Measurements from ENCODE around the gene AGPAT4.
"Not testable (repeated sequence)": the region's sequence is repeated elsewhere in the genome, so short reads cannot be mapped to it uniquely, and the experiment has no call there.

The AGPAT4 gene

DNA sequence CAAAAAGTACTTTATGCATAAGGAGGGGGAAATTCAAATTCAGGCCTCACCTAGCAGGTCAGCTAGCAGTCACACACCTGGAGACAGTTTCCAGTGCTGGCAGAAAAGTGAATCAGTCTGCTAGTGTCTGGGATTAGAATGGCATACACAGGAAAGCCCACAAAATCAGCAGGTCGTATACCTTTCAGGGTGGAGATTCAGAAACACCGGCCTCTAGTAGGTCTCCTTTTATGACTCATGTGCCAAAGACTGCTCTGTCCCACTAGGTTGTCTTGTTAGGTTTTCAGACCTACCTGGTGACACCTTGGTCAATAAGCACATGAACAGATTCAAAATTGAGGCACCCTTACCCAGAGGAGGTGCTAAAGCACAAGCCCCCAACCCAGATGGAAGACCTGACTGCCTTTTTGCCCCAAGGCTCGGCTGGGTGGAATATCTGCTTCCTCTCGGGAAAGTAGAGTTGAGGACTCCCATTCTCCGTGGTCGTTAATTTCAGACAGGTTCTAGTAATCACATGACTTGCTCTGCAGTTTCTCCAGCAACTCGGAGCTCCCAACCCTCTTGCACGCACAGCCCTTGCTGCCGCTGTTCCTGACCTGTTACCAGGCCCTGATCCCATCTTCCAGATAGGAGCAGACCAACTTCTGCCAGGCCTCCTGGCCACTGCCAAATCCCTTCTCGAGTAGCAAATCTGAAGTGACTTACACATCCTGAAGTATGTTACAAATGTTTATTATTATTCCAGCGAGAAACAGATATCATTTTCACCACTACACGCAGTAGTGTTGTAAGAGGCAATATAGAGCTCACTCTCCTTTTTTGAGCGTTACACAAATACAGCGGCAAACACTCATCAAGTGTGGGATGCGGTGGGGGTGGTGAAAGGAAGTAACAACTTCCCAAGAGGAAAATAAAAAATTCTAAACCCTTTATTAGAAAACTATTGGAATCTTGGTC lies 46.6 kb downstream of the AGPAT4 start:
- no peak for DNase-seq (ENCODE audit: low read depth in 3 of 3)

DNA sequence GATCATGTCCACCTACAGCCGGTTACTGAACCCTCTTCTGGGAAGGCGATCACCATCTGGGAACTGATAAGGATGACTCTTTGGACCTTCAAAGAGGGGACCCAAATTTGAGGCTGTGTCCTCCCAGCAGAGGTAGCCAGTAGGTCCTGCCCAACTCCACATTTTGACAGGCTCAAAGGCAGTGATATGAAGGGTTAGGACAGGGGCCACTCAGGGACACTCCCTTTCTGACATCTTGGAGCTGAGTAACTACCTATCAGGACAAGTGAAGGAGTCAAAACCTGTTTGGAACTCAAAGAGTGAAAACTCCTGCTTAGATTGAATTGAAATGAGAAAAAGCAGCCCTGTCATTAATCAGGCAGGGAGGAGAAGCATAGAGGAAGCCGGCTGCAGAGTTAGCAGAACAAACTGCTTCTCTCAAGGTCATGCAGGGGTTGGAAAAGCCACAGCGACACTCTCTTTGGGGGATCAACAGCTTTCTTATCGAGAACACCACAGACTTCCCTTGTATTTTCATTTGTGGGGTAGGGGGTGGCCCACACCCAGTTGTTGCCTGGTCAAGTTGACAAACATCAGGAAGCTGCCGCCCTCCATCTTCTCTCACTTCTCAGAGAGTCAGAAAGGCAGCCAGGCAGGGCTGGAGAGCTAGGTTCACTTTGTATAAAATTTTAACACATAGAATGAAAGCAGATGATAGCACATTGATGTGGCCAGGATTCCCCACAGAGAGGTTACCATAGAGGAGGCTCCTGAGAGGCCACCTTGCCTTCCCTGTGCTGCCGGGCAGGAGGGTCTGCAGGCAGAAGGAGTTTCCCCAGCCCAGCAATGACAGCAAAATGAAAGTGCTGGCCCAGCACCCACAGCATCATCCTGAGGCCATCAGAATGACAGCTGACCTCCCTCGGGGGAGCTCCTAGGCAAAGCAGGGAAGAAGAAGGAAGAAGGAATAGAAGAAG lies 47.6 kb downstream of the AGPAT4 start:
- DNase-seq (ENCODE audit: low read depth in 3 of 3) = no peak

DNA sequence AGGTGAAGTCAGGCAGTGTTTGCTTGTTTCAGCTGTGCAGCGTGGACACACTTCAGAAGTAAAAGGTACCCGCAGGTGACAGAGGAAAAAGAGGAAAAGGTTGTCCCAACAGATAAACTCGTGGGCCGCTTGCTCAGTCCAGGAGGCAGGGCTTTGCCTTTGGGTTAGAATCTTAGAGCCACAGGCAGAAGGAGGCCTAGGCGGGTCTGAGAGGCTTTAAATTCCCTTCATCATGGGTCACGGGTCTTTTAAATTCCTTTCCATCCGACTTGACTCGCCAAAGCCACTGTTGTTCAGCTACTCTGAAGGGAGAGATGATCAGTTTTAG lies 48.2 kb downstream of the AGPAT4 start:
- DNase-seq (ENCODE audit: low read depth in 3 of 3) = no peak

DNA sequence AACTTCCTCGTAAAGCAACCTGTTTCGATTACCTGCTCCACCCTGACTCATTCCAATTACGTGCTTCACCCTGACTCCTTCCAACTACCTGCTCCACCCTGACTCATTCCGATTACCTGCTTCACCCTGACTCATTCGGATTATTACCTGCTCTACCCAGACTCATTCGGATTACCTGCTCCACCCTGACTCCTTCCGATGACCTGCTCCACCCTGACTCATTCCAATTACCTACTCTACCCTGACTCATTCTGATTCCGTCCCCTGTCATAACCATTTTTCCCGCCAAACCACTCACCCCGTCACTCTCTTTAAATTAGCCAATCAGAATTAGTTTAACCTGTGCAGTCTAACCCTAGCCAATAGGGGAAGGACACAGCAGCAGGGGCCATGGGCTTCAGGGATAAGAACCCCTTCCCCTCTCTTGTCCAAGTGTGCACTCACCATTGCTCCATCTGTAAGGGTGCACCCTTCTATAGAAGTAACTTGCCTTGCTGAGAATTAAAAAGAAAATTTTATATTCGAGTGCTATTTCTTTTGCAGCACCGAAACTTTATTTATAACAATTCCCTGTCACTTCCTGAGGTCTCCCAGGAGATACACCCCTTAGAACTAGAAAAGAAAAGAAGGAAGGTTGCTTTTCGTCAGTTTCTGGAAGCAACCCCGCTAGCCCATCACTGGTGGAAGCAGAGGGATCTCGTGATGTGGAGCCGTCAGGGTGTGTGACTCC lies 48.7 kb downstream of the AGPAT4 start:
- DNase-seq (ENCODE audit: low read depth in 3 of 3) = not testable (repeated sequence)

DNA sequence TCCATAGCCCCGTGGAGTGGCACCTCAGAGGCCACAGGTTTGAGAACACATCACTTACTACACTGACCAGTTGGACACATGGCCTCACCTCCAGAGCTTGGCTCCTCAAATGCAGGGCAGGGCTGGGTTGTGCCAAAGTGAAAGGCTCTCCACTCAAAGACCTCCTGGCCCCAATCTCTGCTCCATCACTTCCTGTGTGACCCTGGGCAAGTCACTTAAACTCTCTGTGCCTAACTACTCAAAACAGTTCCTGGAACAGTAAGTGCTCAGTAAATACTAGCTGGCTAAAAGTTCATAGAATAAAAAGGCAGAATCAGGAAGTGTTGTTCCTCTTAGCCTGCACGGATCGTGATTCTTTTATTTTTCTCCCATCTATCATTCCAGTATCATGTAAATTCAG lies 50.2 kb downstream of the AGPAT4 start:
- DNase-seq (ENCODE audit: low read depth in 3 of 3) = no peak

DNA sequence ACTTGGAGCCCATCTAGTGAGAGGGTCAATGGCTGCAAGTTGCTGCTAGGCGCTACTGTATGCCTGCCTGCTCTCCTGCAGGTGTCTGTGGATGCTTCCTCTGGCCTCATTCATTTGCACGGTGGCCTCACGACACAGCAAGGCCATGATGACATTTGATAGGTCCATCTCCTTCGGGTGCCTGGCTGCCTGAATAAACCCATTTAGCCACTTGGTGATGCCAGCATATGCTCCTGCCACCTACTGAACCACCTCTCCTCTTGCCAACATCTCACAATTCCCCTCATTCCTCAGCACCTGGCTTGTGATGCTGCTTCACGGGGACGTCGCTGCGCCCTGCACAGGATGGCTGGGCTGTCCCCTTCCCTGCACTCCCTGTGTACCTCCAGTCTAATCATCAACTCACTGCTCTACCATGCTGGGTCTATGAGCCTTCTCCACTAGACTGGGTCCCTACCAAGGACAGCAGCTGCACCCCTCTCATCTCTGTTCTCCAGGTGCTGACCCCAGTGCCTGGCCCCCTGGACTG lies 51.1 kb downstream of the AGPAT4 start:
- DNase-seq (ENCODE audit: low read depth in 3 of 3) = no peak

DNA sequence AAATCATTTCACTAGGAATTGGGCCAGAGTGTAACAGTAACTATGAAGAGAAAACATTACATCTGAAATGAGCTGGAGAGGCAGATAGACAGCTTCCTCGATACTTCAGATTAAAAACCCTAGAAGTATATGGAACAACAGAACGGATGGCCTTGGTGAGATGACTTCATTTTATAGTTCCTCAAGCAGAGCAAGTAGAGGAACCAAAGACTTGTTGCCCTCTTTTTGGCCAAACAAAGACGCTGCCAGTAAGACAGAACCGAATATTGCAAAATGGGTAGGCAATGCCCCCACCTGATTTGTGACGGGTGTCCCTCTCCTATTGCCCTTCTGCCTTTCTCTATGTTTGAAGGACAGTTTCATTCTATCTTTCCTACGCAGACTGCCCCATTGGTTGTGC lies 53.5 kb downstream of the AGPAT4 start:
- DNase-seq (ENCODE audit: low read depth in 3 of 3) = no peak

DNA sequence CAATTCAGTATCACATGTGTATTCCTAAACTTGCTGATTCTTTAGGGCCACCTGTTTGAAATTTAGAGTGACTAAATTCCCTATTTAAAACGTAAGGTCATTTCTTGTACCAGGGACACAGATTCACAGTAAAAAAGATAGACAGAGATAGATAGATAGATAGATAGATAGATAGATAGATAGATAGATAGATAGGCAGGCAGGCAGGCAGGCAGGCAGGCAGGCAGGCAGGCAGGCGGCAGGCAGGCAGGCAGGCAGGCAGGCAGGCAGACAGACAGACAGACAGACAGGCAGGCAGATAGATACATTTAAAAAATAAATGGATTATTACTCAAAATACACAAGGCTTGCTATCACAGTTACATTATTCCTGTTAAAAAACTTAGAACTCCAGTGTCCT lies 54.2 kb downstream of the AGPAT4 start:
- DNase-seq (ENCODE audit: low read depth in 3 of 3) = no peak

DNA sequence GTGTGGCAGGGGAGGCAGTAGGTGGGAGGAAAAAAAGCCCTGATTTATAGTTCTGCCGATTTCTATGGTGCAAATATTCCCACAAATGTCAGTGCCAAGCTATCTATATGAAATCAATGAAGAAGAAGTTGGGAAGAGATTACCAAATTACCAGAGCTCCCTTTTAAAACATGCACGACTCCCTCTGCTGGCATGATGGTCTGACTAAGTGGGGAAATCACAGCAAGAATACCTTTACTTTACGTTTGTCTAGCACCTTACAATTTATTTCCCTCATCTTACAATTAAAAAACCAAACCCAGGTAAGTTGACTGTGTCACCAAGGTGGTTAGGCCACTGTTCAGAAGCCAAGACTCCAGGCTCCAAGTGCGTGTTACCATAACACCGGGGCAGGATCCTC lies 55.6 kb downstream of the AGPAT4 start:
- no peak for DNase-seq (ENCODE audit: low read depth in 3 of 3)

DNA sequence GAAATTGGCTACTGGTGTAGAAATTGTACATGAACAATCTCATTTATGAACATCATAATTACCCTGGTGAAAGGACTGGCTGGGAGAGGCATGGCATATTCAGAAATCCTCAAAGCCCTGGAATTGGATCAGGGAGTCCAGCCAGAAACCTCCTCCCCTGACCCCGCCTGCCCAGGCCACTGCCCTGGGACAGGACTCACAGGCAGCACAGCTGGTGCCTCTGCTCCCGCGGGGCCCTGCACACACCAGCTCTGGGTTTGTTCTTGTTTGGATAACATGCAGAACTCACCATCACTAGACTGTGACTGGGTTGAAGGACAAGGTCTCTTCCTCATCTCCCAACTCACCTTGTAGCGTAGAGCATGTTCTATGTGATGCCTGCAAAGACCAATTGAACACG lies 56.2 kb downstream of the AGPAT4 start:
- no peak for DNase-seq (ENCODE audit: low read depth in 3 of 3)

DNA sequence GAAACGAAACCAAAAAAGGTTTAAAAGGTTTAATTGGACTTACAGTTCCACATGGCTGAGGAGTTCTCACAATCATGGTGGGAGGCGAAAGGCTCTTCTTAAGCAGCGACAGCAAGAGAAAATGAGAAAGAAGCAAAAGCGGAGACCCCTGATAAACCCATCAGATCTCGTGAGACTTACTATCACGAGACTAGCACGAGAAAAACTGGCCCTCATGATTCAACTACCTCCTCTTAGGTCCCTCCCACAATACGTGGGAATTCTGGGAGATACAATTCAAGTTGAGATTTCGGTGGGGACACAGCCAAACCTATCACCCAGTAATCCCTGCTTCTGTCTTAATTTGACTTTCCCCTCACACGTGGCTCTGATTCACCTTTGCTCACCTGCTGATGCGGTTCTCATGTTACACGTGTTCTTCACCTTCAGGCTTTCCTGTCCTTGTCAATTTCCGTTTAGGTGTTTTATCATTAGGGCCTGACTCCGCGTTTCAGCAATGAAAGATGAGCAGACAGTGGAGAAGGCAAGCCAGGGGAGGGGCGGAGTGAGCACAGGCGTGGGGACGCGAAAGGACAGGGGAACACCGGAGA lies 57.1 kb downstream of the AGPAT4 start:
- DNase-seq (ENCODE audit: low read depth in 3 of 3) = no peak

DNA sequence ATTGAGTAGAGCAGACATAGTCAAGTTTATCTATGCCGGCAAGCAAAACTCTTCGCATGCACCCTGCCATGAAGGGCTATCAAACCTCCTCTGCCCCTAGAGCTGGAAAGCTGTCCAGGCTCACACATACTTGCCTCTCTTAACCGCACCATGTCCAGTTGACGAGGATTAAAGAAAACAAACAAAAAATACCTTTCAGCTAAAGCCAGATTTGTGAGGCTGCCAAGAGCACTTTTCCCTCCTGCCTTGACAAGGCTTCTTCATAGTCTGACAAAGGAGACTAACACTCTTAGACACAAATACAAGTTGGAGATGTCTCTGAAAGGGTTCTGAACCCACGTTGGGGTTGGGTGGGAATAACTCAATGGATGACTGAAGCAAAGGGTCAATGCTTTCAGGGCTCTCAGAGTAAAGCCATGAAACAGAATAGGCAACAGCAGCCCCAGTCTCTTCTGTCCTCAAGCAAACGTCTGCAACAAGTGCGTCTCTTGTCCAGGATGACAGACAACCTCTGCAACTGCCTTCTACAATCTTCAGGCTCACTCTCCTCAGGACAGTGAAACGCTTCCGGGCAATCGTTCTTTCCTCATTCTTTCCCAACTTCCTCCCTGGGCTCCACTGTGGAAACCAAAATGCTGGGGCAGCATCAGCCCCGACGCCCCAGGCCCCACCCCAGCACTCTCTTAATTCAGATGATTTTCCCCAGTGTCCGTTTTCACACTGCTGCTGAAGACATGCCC lies 57.8 kb downstream of the AGPAT4 start:
- DNase-seq (ENCODE audit: low read depth in 3 of 3) = no peak

DNA sequence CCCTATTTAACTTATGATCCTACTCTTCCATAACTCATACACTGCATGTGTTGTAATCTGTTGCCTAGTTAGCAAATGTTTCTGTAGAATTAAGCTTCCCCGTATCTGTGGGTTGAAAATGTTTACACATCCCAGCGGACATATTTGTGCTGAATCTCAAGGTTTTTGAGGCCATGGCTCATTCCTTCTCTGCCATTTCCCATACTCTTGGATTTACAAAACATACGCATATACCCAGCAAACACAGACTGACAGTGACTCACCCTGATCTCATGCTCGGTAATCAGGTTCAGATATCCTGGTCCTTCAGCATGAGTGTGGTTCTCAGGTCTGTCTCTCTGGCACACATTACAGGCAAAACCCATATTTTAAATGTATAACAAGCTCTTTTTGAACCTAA lies 58.7 kb downstream of the AGPAT4 start:
- no peak for DNase-seq (ENCODE audit: low read depth in 3 of 3)

DNA sequence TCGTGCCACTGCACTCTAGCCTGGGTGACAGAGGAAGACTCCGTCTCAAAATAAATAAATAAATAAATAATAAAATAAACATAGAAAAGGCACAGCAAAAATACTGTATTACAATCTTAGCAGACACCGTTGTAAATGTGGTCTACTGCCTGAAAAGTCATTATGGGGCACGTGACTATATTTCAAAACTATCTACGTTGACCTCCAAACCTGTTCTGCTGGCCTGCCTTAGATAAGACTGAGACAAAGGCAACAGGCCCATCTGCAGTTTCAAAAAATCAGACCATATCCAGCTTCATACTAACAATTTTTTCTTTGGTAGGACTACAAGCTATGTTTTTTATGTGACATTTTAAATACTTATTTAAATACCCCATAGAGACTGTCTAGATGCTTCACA lies 59.1 kb downstream of the AGPAT4 start:
- no peak for DNase-seq (ENCODE audit: low read depth in 3 of 3)

DNA sequence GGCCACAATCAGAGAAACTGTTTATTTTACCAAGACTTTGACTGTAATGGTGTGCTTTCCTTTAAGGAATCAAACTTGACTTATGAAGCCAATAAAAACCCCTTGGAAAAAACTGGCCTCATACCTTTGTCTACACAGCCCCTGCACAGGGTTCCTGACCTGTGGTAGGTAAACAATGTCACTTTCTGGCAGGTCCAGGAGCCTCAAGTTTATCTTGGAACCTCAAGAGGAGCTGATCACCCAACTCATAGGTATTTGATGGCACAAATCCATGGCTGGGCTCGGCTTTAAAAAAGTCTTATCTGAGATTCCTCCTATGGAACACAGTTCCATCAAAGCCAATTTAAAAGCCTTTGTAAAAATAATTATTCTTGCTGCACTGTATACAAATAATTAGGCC lies 61.0 kb downstream of the AGPAT4 start:
- DNase-seq (ENCODE audit: low read depth in 3 of 3) = no peak

DNA sequence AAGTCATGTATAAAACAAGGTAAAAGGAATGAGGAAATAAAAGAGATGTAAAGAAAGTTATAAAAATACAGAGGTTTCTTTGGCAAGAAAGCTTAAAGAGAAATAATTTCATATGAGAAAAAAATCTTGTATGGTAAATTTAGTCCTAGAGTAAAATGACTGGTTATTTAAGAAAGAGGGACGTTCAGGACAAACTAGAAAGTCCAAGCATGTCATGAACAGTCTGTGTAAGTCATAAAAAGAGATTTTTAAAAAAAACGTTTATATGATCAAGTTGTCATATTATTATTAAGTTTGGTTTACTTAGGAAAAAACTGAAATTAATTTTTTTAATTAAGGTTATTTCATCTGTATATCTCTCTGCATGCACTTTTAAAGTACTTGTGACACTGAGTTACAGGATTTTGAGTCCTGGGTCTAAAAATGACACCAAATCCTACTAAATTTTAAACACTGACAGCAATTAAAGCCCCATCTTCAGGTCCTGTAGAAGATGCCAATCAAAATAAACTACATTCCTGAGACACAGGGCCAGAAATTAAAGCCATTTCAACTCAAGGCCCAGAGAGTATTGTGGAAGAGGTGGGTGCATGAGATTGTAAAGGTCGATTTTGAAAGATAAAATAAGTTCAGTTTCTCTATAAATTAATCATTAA lies 62.4 kb downstream of the AGPAT4 start:
- no peak for DNase-seq (ENCODE audit: low read depth in 3 of 3)

DNA sequence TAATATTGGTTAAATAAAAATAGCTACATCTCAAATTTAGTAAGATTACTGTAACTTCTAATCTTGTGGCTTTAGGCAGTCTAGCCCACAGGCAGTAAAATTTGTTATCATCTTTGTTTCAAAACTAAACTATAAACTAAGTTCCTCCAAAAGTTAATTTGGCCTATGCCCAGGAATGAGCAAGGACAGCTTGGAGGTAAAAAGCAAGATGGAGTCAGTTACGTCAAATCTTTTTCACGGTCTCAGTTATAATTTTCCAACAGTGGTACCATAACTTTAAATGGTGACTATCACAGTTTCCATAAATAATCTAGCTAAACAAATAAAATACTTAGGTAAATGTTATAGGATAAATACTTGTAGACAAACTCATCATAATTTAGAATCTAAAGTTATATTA lies 63.0 kb downstream of the AGPAT4 start:
- DNase-seq (ENCODE audit: low read depth in 3 of 3) = no peak

DNA sequence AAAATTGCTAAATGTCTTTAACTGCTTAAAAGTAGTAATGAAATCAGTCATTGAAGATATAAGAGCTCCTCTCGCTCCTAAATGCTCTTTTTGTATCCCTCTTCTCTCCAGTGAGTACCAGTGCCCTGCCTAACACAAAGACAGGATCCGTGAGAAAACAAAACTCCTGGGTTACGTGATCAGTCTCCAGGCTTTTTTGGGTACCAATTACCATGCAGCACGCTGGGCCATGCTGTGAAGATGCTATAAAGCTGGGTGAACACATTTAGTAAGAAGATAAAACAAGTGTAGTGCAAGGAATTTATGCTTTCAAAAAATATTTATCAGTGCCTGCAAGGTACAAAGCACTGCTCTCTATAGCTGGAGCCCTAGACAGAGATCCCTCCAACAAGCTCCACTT lies 66.7 kb downstream of the AGPAT4 start:
- DNase-seq (ENCODE audit: low read depth in 3 of 3) = no peak

DNA sequence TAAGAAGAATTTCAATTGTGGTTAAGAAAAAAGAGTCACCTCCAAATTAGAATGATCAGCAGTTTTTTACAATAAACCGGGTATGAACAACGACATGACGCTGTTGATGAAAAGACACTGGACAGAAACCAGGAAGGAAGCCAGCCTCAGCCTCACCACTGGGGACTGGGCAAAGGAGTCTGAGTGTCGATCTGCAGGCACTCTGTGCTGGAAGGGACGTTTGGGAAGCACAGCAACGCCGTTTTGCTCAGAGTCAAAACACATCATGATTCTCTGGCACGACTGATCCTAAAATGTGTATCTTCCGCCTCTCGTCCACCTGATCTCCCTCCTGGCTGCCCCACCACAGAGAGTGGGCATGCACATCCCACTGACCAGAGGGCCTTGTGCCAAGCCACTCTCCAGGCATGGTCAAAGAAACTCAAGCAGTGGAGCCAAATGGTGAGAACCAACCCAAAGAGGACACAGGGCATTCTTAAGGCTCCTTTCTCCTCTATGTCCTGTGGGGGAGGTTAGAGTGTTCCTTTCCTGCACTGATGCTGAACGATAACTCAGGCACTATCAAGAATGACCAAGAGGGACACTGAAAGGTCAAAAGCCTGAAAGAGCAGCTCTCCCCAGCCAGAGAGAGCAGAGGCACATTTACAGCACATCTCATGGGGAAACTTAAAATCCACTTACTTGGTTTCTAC lies 68.8 kb downstream of the AGPAT4 start:
- no peak for DNase-seq (ENCODE audit: low read depth in 3 of 3)

Data from stimulated activated CD4-positive, alpha-beta T cell treated with anti-CD3 and anti-CD28 coated beads, TNF-alpha, amount 100 ng/mL, for 48 hours (primary cell).